Hepatocyte (in vitro differentiated cells): ENCODE results near the gene DDIT3. TPM values are rescaled to one million over a fixed set of nuclear protein-coding genes. Genes with fewer than 3 reads are reported as not detected.

ENCODE experiments used
- DNase-seq: peaks from one replicate; pipeline ENCODE4 v3.0.0-alpha.2; 2016; ENCODE audit warnings: low spot score
- H2AFZ ChIP-seq: fragments of 200-600 bp; sonication (generic); 2 replicates; pipeline ENCODE4 v1.6.0; 2016; ENCODE audit warnings: antibody characterized with exemption, mild to moderate bottlenecking
- H3K27ac ChIP-seq: fragments of 200-600 bp; sonication (generic); 2 replicates; pipeline ENCODE4 v1.5.1; 2016; ENCODE audit warnings: mild to moderate bottlenecking
- H3K27me3 ChIP-seq: fragments of 200-600 bp; sonication (generic); 2 replicates; pipeline ENCODE4 v1.6.1; 2016
- H3K36me3 ChIP-seq: fragments of 200-600 bp; sonication (generic); replicated peaks from 2 replicates; pipeline ENCODE4 v1.5.1; 2016; ENCODE audit warnings: low read depth; ENCODE audit not compliant: insufficient read depth
- H3K4me1 ChIP-seq: fragments of 200-600 bp; sonication (generic); 2 replicates; pipeline ENCODE4 v1.5.1; 2016; ENCODE audit warnings: mild to moderate bottlenecking, moderate library complexity; ENCODE audit not compliant: insufficient read depth
- H3K4me2 ChIP-seq: fragments of 200-600 bp; sonication (generic); 2 replicates; pipeline ENCODE4 v1.6.0; 2016
- H3K4me3 ChIP-seq: fragments of 200-600 bp; sonication (generic); 2 replicates; pipeline ENCODE4 v1.5.1; 2016; ENCODE audit warnings: mild to moderate bottlenecking
- H3K79me2 ChIP-seq: fragments of 200-600 bp; sonication (generic); 2 replicates; pipeline ENCODE4 v1.6.0; 2017; ENCODE audit warnings: mild to moderate bottlenecking
- H3K9me2 ChIP-seq: fragments of 200-600 bp; sonication (generic); replicated peaks from 2 replicates; pipeline ENCODE4 v1.6.0; 2017; ENCODE audit warnings: mild to moderate bottlenecking; ENCODE audit not compliant: insufficient read depth
- H3K9me3 ChIP-seq: fragments of 200-600 bp; sonication (generic); 2 replicates; pipeline ENCODE4 v1.5.1; 2016; ENCODE audit warnings: low read depth, mild to moderate bottlenecking
- H4K20me1 ChIP-seq: fragments of 200-600 bp; sonication (generic); 2 replicates; pipeline ENCODE4 v1.6.0; 2016; ENCODE audit warnings: mild to moderate bottlenecking; ENCODE audit not compliant: insufficient read depth, poor library complexity, severe bottlenecking
- CTCF ChIP-seq: fragments of 200-600 bp; sonication (generic); IDR thresholded peaks from 2 replicates; pipeline ENCODE4 v1.5.1; 2016; ENCODE audit warnings: antibody characterized with exemption, mild to moderate bottlenecking; ENCODE audit not compliant: poor library complexity
- EZH2 ChIP-seq: fragments of 200-600 bp; sonication (generic); IDR thresholded peaks from 2 replicates; pipeline ENCODE4 v1.6.1; 2016; ENCODE audit warnings: antibody characterized with exemption, mild to moderate bottlenecking, borderline replicate concordance
- EZH2phosphoT487 ChIP-seq: fragments of 200-600 bp; sonication (generic); IDR thresholded peaks from one replicate; pipeline ENCODE4 v1.6.1; 2018; ENCODE audit warnings: antibody characterized with exemption, mild to moderate bottlenecking, low read depth, moderate library complexity; ENCODE audit not compliant: unreplicated experiment, severe bottlenecking
- WGBS: methylation state at CpG from one replicate; pipeline ENCODE4 v1.1.6; 2016; ENCODE audit warnings: low lambda C conversion rate; ENCODE audit errors: missing lambda C conversion rate; 5-methylcytosine and 5-hydroxymethylcytosine counted together
- microRNA counts: library from miRNA; unstranded; fragments of <30 nt; microRNA quantifications from one replicate; lab custom pipeline; 2017
- microRNA-seq: library from miRNA; unstranded; fragments of <30 nt; microRNA quantifications from one replicate; pipeline ENCODE4, GENCODE V29; 2017
- polyA plus RNA-seq: library from polyadenylated mRNA; unstranded; fragments of >200 nt; fragmentation: Nextera tagmentation; extraction: Ambion mirVana; gene quantifications from 2 replicates; pipeline ENCODE4 v1.2.1, GENCODE V29; 2016
- small RNA-seq: library from RNA; depleted of rRNA; stranded (forward); fragments of <200 nt; gene quantifications from one replicate; pipeline ENCODE3, GENCODE V24; 2014
- total RNA-seq: library from RNA; depleted of rRNA; stranded (reverse); fragments of >200 nt; gene quantifications from 2 replicates; pipeline ENCODE4 v1.2.3, GENCODE V29; 2014

DDIT3 gene
- total and polyA plus RNA-seq, 2 experiments from 2014 or later = 92.7 to 133 TPM

- H4K20me1 ChIP-seq = no peaks in the 10 kb centered on the region
- H3K4me2 ChIP-seq = no peak overlapping the region
- H3K9me2 ChIP-seq = no peaks in the 10 kb centered on the region
- H3K27ac ChIP-seq = no peak overlapping the region
- peaks cover 3% of the 10 kb centered on the region for H3K4me1 ChIP-seq
- WGBS = 92% methylated on average over 10 of the region's 10 CpGs
- no peak for DNase-seq
- H2AFZ ChIP-seq = no peak overlapping the region
- H3K79me2 ChIP-seq = no peaks in the 10 kb centered on the region
- H3K36me3 ChIP-seq = no peaks in the 10 kb centered on the region
- H3K27me3 ChIP-seq = peaks cover 28% of the 10 kb centered on the region
- H3K9me3 ChIP-seq = no peaks in the 10 kb centered on the region
- TF ChIP-seq CTCF (no peak), EZH2 (no peak), EZH2phosphoT487 (no peak)
- no peak overlapping the region for H3K4me3 ChIP-seq
These were observed 50.8 kb downstream of the DDIT3 start for GRCh38 chr12:57469296-57470164.

- H2AFZ ChIP-seq = no peak overlapping the region
- no peaks in the 10 kb centered on the region for H3K9me2 ChIP-seq
- H3K9me3 ChIP-seq = no peaks in the 10 kb centered on the region
- WGBS = 88% methylated on average over 11 of the region's 11 CpGs
- H3K79me2 ChIP-seq = no peaks in the 10 kb centered on the region
- H3K4me3 ChIP-seq = no peak overlapping the region
- peaks cover 13% of the 10 kb centered on the region for H3K27me3 ChIP-seq
- TF ChIP-seq EZH2phosphoT487 = no peak
- TF ChIP-seq CTCF = no peak
- DNase-seq = no peak
- no peaks in the 10 kb centered on the region for H4K20me1 ChIP-seq
- H3K4me2 ChIP-seq = no peak overlapping the region
- peaks cover 3% of the 10 kb centered on the region for H3K4me1 ChIP-seq
- H3K36me3 ChIP-seq = no peaks in the 10 kb centered on the region
- no peak overlapping the region for H3K27ac ChIP-seq
These were observed 52.4 kb downstream of the DDIT3 start for GRCh38 chr12:57467915-57468314.

GRCh38 chr12:57467212-57467874 lies 53.0 kb downstream of the DDIT3 start:
- no peaks in the 10 kb centered on the region for H3K36me3 ChIP-seq
- no peaks in the 10 kb centered on the region for H3K9me2 ChIP-seq
- H3K79me2 ChIP-seq = no peaks in the 10 kb centered on the region
- WGBS = 94% methylated on average over 12 of the region's 12 CpGs
- TF ChIP-seq CTCF (no peak), EZH2phosphoT487 (no peak), EZH2 (no peak)
- H3K27me3 ChIP-seq = peaks cover 8% of the 10 kb centered on the region
- H3K4me2 ChIP-seq = no peak overlapping the region
- no peak overlapping the region for H3K4me3 ChIP-seq
- no peaks in the 10 kb centered on the region for H3K9me3 ChIP-seq
- H3K27ac ChIP-seq = no peak overlapping the region
- DNase-seq = no peak
- peaks cover 3% of the 10 kb centered on the region for H3K4me1 ChIP-seq
- no peaks in the 10 kb centered on the region for H4K20me1 ChIP-seq
- H2AFZ ChIP-seq = no peak overlapping the region

MicroRNAs encoded within 50 kb of the gene (microRNA counts, 767-probe panel; counts per million panel counts)
- microRNA hsa-miR-616-3p (lab: Ali Mortazavi, UCI) = not detected

Small RNAs within 50 kb of the gene (microRNA-seq; reads per million reads assigned to microRNA genes)
- not detected for gene MIR616
- gene MIR6758 = 1.8 reads per million

Small RNAs within 50 kb of the gene (small RNA-seq; reads per million reads assigned to genes)
- not detected for gene MIR616

Other genes with a start within 250 kb of the DDIT3 start
- 22.8 and 28.7 TPM in 2 replicates for gene R3HDM2, start 89.5 kb downstream of the DDIT3 start, total RNA-seq
- 13.4 and 17.1 TPM in 2 replicates for gene R3HDM2, start 89.5 kb downstream of the DDIT3 start, polyA plus RNA-seq
- gene INHBC, start 85.7 kb downstream of the DDIT3 start, total RNA-seq = 1.3 and 1.8 TPM in 2 replicates
- 1.5 and 3.4 TPM in 2 replicates for gene INHBC, start 85.7 kb downstream of the DDIT3 start, polyA plus RNA-seq
- 44.2 and 45.9 TPM in 2 replicates for gene INHBE, start 65.2 kb downstream of the DDIT3 start, total RNA-seq
- 6.1 and 15.1 TPM in 2 replicates for gene INHBE, start 65.2 kb downstream of the DDIT3 start, polyA plus RNA-seq
- gene GLI1, start 60.7 kb downstream of the DDIT3 start, total RNA-seq = 5.9 and 7.6 TPM in 2 replicates
- gene GLI1, start 60.7 kb downstream of the DDIT3 start, polyA plus RNA-seq = 5.1 and 6.0 TPM in 2 replicates
- gene ARHGAP9, start 40.6 kb downstream of the DDIT3 start, total RNA-seq = 0.44 and 2.0 TPM in 2 replicates
- 2.2 and 3.6 TPM in 2 replicates for gene ARHGAP9, start 40.6 kb downstream of the DDIT3 start, polyA plus RNA-seq
- 117 and 124 TPM in 2 replicates for gene MARS1, start 32.4 kb downstream of the DDIT3 start, total RNA-seq
- 147 and 158 TPM in 2 replicates for gene MARS1, start 32.4 kb downstream of the DDIT3 start, polyA plus RNA-seq
- 6.6 and 7.0 TPM in 2 replicates for gene MBD6, start 2.3 kb upstream of the DDIT3 start, total RNA-seq
- 35.2 and 39.8 TPM in 2 replicates for gene MBD6, start 2.3 kb upstream of the DDIT3 start, polyA plus RNA-seq
- gene DCTN2, start 26.7 kb upstream of the DDIT3 start, total RNA-seq = 122 and 124 TPM in 2 replicates
- gene DCTN2, start 26.7 kb upstream of the DDIT3 start, polyA plus RNA-seq = 110 and 112 TPM in 2 replicates
- 0.03 and 0.16 TPM in 2 replicates for gene KIF5A, start 29.5 kb upstream of the DDIT3 start, total RNA-seq
- 0.18 TPM in 2 replicates for gene KIF5A, start 29.5 kb upstream of the DDIT3 start, polyA plus RNA-seq
- gene PIP4K2C, start 70.7 kb upstream of the DDIT3 start, total RNA-seq = 30.0 and 41.6 TPM in 2 replicates
- gene PIP4K2C, start 70.7 kb upstream of the DDIT3 start, polyA plus RNA-seq = 32.3 and 34.2 TPM in 2 replicates
- gene DTX3, start 84.3 kb upstream of the DDIT3 start, total RNA-seq = 17.7 and 19.9 TPM in 2 replicates
- gene DTX3, start 84.3 kb upstream of the DDIT3 start, polyA plus RNA-seq = 31.2 and 42.9 TPM in 2 replicates
- gene ARHGEF25, start 90.9 kb upstream of the DDIT3 start, total RNA-seq = 9.0 and 12.6 TPM in 2 replicates
- gene ARHGEF25, start 90.9 kb upstream of the DDIT3 start, polyA plus RNA-seq = 0.29 and 1.3 TPM in 2 replicates
- 0.24 and 0.97 TPM in 2 replicates for gene B4GALNT1, start 112.7 kb upstream of the DDIT3 start, total RNA-seq
- gene B4GALNT1, start 112.7 kb upstream of the DDIT3 start, polyA plus RNA-seq = 0.97 and 1.2 TPM in 2 replicates
- 303 and 366 TPM in 2 replicates for gene OS9, start 173.6 kb upstream of the DDIT3 start, total RNA-seq
- gene OS9, start 173.6 kb upstream of the DDIT3 start, polyA plus RNA-seq = 243 and 250 TPM in 2 replicates
- 0.33 and 0.76 TPM in 2 replicates for gene AGAP2, start 218.2 kb upstream of the DDIT3 start, total RNA-seq
- 0.04 TPM in 2 replicates for gene AGAP2, start 218.2 kb upstream of the DDIT3 start, polyA plus RNA-seq
- gene TSPAN31, start 224.5 kb upstream of the DDIT3 start, total RNA-seq = 77.6 and 81.3 TPM in 2 replicates
- gene TSPAN31, start 224.5 kb upstream of the DDIT3 start, polyA plus RNA-seq = 54.9 and 69.2 TPM in 2 replicates
- gene CDK4, start 231.8 kb upstream of the DDIT3 start, total RNA-seq = 306 and 339 TPM in 2 replicates
- 308 and 315 TPM in 2 replicates for gene CDK4, start 231.8 kb upstream of the DDIT3 start, polyA plus RNA-seq
- 14.6 and 16.9 TPM in 2 replicates for gene MARCHF9, start 234.6 kb upstream of the DDIT3 start, total RNA-seq
- 13.6 and 14.8 TPM in 2 replicates for gene MARCHF9, start 234.6 kb upstream of the DDIT3 start, polyA plus RNA-seq
- 0.23 and 2.9 TPM in 2 replicates for gene CYP27B1, start 246.6 kb upstream of the DDIT3 start, total RNA-seq
- 0.89 and 2.3 TPM in 2 replicates for gene CYP27B1, start 246.6 kb upstream of the DDIT3 start, polyA plus RNA-seq